CD4-positive, alpha-beta T cell treated with Interleukin-17A for 4 hours (primary cell): ENCODE results near the gene MAP1S.
A peak's percentile ranks its signal among the peaks of the same experiment; 100 is the strongest.

Experiments used
- DNase-seq: peaks from one replicate; pipeline ENCODE4 v3.0.0-alpha.2; 2020; ENCODE audit warnings: mixed read lengths

Gene MAP1S, protein sequence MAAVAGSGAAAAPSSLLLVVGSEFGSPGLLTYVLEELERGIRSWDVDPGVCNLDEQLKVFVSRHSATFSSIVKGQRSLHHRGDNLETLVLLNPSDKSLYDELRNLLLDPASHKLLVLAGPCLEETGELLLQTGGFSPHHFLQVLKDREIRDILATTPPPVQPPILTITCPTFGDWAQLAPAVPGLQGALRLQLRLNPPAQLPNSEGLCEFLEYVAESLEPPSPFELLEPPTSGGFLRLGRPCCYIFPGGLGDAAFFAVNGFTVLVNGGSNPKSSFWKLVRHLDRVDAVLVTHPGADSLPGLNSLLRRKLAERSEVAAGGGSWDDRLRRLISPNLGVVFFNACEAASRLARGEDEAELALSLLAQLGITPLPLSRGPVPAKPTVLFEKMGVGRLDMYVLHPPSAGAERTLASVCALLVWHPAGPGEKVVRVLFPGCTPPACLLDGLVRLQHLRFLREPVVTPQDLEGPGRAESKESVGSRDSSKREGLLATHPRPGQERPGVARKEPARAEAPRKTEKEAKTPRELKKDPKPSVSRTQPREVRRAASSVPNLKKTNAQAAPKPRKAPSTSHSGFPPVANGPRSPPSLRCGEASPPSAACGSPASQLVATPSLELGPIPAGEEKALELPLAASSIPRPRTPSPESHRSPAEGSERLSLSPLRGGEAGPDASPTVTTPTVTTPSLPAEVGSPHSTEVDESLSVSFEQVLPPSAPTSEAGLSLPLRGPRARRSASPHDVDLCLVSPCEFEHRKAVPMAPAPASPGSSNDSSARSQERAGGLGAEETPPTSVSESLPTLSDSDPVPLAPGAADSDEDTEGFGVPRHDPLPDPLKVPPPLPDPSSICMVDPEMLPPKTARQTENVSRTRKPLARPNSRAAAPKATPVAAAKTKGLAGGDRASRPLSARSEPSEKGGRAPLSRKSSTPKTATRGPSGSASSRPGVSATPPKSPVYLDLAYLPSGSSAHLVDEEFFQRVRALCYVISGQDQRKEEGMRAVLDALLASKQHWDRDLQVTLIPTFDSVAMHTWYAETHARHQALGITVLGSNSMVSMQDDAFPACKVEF

GRCh38 chr19:17718947-17719711 lies at the start of gene MAP1S:
MAP1S (plus strand) TSS chr19:17719480; CDS start chr19:17719503, 23 bp downstream.
- DNase-seq, result peak; percentile 73

GRCh38 chr19:17671906-17672305 lies 47.4 kb upstream of the MAP1S start:
- DNase-seq, result no peak

DNA sequence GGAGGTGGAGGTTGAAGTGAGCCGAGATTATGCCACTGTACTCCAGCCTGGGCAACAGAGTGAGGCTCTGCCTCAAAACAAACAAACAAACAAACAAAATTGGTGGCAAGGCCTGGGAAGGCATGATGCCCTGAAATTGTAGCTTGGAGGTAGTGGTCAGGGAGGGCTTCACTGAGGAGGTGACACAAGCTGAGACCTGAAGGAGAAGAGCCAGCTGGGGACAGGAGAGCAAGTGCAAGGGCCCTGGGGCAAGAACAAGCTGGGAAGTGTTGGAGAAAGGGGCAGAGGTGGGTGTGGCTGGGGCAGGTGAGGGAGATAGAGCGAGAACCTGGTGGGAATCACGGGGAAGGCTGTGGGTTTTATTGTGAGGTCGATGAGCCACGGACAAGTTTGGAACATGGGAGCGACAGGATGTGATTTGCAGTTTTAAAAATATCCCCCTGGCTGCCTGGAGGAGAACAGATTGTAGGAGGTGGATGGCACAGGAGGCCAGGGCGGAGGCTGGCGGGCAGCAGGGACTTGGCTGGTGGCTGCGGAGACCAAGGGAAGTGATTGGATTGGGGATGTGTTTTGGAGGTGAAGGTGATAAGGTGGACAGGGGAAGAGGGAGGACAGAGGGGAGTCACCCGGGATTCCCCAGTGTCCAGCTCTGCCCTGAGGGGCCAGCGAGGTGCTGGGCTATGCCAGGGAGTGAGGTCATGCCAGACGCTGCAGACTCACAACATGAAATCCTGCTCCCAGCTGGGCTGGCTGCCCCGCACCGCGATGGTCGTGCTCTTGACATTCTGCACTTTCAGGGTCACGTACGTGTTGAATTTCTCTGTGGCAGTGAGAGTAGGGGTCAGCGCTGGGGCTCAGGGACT lies 45.1 kb upstream of the MAP1S start:
- DNase-seq, result no peak

- DNase-seq, result no peak
Measured at GRCh38 chr19:17676295-17676694, 43.0 kb upstream of the MAP1S start.

DNA sequence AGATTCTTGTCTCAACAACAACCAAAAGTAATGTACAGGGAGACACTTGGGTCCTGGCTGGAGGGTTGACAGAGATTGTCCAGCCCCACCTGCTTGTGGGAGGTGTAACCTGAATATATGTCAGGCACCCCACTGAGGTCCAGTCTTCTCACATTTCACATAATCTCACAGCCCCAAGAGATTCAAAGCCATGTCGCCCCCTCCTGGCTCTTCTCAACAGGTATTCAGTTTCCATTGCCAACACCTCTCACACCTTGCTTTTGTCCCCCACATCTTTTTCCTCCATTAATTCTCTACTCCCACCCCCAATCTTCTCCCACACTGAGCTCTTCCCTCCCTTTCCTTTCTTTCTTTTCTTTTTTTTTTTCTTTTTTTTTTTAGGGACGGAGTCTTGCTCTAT lies 42.3 kb upstream of the MAP1S start:
- no peak for DNase-seq

GRCh38 chr19:17678836-17679235 lies 40.4 kb upstream of the MAP1S start:
- DNase-seq, result no peak

GRCh38 chr19:17679526-17680229 lies 39.6 kb upstream of the MAP1S start:
- DNase-seq, result no peak

GRCh38 chr19:17680230-17680722 lies 39.0 kb upstream of the MAP1S start:
- peak; percentile 32 for DNase-seq

DNA sequence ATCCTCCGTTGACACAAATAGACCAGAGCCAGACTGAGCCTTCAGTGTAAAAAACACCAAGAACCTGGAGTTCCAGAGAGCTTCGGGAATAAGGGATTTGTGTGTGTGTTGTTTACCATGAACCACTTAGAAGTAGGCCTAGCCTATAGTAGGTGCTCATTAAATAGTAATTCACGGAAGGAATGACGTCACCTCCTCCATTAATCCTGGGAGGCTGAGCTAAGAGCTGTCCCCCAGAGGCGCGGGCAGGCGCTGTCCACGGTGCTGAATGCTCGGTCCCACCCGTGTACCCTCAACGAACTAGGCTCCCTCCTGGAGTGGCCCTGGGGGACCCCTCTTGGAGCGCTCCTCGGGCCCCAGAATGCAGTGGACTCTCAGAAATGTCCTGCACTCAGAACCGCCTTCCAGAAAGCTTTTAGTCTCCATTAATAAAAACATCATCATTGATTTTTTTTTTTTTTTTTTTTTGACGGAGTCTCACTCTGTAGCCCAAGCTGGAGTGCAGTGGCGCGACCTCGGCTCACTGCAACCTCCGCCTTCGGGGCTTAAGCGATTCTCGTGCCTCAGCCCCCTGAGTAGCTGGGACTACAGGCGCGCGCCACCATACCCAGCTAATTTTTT lies 37.7 kb upstream of the MAP1S start:
- DNase-seq, result peak; percentile 46

- no peak for DNase-seq
Measured at GRCh38 chr19:17682273-17682672, 37.0 kb upstream of the MAP1S start.

GRCh38 chr19:17683078-17683477 lies 36.2 kb upstream of the MAP1S start:
- DNase-seq, result no peak

GRCh38 chr19:17684256-17684655 lies 35.0 kb upstream of the MAP1S start:
- DNase-seq, result no peak

DNA sequence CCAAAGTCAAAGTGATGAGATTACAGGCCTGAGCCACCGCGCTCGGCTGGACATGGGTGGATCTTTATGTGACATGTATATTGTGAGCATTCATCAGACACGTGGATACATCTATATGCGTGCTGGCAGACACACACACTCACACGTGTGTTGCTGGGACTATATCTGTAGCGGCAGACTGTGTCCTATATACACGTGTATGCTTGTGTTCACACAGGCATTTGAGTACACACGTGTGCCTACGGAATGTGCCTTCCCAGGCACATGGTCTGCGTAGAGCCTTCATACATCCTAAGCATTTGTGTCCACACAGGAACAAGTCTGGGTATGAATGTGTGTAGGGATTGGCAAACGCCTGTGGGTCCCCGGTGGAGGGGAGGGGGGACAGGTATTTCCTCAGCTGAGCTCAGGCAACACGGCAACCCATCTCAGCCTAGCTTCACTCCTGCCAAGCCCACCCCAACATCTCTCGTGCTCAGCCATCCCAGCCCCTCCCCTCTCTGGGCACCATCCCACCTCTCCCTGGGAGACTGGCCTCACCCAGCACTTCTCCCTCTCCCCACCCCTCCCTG lies 33.7 kb upstream of the MAP1S start:
- DNase-seq, result no peak

- no peak for DNase-seq
Measured at GRCh38 chr19:17686023-17686521, 33.2 kb upstream of the MAP1S start.

DNA sequence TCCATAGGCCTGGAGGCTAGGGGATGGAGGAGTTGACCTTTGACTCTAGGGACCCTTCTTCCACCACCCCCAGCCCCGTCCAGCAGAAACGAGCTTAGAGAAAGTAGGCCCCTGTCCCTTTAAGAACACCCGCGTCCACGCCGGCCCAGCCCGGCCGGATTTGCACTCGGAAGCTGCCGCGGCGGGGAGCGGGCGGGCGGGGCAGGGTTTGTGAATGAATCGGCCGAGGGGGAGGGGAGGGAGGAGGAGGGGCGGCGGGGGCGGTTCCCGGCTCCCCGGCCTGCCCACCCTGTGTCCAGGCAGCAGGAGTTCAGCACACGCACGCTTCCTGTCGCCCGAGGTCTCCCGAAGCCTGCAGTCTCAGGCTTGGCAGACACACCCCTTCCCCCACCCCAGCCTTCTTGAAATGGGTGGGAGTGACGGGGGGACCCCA lies 32.7 kb upstream of the MAP1S start:
- no peak for DNase-seq

DNA sequence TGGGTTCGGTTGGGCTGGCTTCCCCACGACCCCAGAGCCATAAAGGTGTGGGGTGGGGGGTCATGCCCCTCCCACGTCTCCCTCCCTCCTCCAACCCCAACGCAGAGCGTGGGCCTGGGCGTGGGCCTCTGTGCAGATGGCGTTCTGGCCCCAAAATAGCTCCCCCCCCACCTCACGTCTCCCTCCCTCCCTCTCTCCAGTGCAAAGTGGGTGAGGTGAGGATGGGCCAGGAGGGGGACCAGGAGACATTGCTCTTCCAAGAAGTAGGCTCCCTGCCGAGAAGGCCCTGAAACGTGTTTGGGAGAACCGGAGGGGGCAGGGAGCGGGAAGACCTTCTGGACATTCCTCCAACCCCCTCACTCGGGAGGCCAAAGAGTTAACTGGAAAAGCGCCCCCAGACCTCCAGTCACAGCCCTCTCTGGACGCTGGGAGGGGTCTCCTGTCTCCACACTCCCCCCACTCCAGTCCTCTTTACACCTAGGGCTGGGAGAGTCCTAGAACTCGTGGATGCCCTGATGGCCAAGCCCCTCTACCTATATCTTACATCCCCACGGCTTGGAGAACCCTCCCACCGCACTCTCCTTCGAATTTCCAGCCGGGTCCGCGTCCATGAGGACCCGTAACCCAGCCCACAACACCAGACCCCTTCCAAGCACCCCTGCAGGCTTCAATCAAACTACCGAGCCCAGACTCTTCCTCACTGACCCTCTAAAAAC lies 32.0 kb upstream of the MAP1S start:
- DNase-seq, result no peak

GRCh38 chr19:17687857-17688784 lies 31.2 kb upstream of the MAP1S start, which contains the start of gene UNC13A:
UNC13A (minus strand) TSS chr19:17688354; CDS start chr19:17688199, 155 bp downstream.
- DNase-seq, result peak; percentile 51
